Endothelial cell of umbilical vein (primary cell): Measurements from ENCODE around the gene RPL36AL.

Experiments used
- EZH2 ChIP-seq: IDR thresholded peaks from 2 replicates; pipeline ENCODE4 v1.6.1; 2012; ENCODE audit warnings: borderline replicate concordance, low read depth, mild to moderate bottlenecking, moderate library complexity, low read length, inconsistent platforms; ENCODE audit not compliant: severe bottlenecking
- JUN ChIP-seq: IDR thresholded peaks from 2 replicates; pipeline ENCODE4 v1.6.1; 2011; ENCODE audit warnings: borderline replicate concordance, low read depth; ENCODE audit not compliant: insufficient read length, insufficient read depth
- POLR2A ChIP-seq: IDR thresholded peaks from 2 replicates; pipeline ENCODE4 v1.6.1; 2012; ENCODE audit warnings: low read depth, mild to moderate bottlenecking, control low read depth, low read length
- TF ChIP-seq, protein P1 (sequence below), 2 donors: IDR thresholded peaks; 1 replicate in 1 of 2; 2 replicates in 1 of 2; pipeline ENCODE4 v1.5.1; 2011; ENCODE audit warnings: low read length in 2 of 2, mild to moderate bottlenecking in 2 of 2, moderate library complexity in 2 of 2, control low read depth in 1 of 2, inconsistent platforms in 1 of 2, low read depth in 1 of 2; ENCODE audit not compliant: insufficient read depth in 1 of 2; ENCODE audit errors: extremely low read depth in 1 of 2

DNA sequence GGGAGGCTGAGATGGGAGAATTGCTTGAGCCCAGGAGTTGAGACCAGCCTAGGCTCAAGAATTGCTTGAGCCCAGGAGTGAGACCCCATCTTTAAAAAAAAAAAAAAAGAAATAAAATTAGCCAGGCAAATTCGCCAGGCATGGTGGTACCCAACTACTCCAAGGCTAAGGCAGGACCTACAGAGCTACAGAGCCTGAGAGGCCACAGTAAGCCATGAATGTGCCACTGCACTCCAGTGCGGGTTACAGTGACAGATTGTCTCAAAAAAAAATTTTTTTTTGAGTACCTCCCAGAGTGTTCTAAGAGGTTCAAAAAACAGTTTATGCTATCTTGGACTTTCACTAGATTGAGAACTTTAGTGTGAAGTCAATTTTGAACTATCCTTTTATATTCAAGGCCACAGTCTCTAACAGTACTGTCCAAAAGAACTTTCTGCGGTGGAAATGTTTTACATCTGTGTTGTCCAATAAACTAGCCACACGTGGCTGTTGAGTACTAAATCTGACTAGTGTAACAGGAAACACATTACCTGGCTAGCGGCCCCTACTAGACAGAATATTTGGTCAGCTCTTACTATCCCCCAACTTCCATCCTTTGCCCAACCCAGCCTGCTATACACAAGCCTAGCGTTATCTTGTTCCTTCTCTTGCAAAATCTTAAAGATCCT lies 2.4 kb downstream of the RPL36AL start:
- TF ChIP-seq, protein P1, sequence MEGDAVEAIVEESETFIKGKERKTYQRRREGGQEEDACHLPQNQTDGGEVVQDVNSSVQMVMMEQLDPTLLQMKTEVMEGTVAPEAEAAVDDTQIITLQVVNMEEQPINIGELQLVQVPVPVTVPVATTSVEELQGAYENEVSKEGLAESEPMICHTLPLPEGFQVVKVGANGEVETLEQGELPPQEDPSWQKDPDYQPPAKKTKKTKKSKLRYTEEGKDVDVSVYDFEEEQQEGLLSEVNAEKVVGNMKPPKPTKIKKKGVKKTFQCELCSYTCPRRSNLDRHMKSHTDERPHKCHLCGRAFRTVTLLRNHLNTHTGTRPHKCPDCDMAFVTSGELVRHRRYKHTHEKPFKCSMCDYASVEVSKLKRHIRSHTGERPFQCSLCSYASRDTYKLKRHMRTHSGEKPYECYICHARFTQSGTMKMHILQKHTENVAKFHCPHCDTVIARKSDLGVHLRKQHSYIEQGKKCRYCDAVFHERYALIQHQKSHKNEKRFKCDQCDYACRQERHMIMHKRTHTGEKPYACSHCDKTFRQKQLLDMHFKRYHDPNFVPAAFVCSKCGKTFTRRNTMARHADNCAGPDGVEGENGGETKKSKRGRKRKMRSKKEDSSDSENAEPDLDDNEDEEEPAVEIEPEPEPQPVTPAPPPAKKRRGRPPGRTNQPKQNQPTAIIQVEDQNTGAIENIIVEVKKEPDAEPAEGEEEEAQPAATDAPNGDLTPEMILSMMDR (IDR thresholded peaks at IDR 0.05; ENCODE audit: extremely low read depth in 1 of 2, insufficient read depth in 1 of 2, low read depth in 1 of 2, low read length in 2 of 2) = no peak
- TF ChIP-seq JUN (no peak), POLR2A (no peak), EZH2 (no peak)
